ENCODE data around the gene ARHGEF12.

- TF ChIP-seq CTCF (IDR thresholded peaks at IDR 0.05) (no peak), POLR2A (IDR thresholded peaks at IDR 0.05) (no peak)
Observed at GRCh38 chr11:120501440-120501839, 165.2 kb downstream of the ARHGEF12 start.
